Skeletal muscle tissue (tissue), 4 donors: Measurements from ENCODE around the gene TOM1. TPM values are rescaled to one million over a fixed set of nuclear protein-coding genes. Genes with fewer than 3 reads are reported as not detected.

Experiments used
- H3K27ac ChIP-seq: one replicate; pipeline ENCODE4 v1.7.0; 2013; ENCODE audit warnings: mild to moderate bottlenecking, low read depth, low read length, inconsistent platforms
- H3K27me3 ChIP-seq, 3 donors: one replicate each; pipeline ENCODE4 v1.7.0; 2013; ENCODE audit warnings: low read length in 3 of 3; ENCODE audit not compliant: control insufficient read depth in 3 of 3, insufficient read depth in 3 of 3
- H3K36me3 ChIP-seq, 3 donors: one replicate each; pipeline ENCODE4 v1.7.0; 2013; ENCODE audit warnings: low read length in 3 of 3; ENCODE audit not compliant: control insufficient read depth in 3 of 3, insufficient read depth in 3 of 3
- H3K4me1 ChIP-seq, 3 donors: one replicate each; pipeline ENCODE4 v1.7.0; 2013; ENCODE audit warnings: low read length in 3 of 3, mild to moderate bottlenecking in 3 of 3; ENCODE audit not compliant: control insufficient read depth in 3 of 3, insufficient read depth in 3 of 3
- H3K4me3 ChIP-seq, 3 donors: one replicate each; pipeline ENCODE4 v1.7.0; 2013; ENCODE audit warnings: low read length in 3 of 3
- H3K9ac ChIP-seq, 3 donors: one replicate each; pipeline ENCODE4 v1.7.0; 2013; ENCODE audit warnings: low read length in 3 of 3, mild to moderate bottlenecking in 3 of 3, moderate library complexity in 2 of 3, low read depth in 1 of 3
- H3K9me3 ChIP-seq, 3 donors: one replicate each; pipeline ENCODE4 v1.7.0; 2013; ENCODE audit warnings: low read length in 3 of 3; ENCODE audit not compliant: control insufficient read depth in 3 of 3
- total RNA-seq: library from RNA; depleted of rRNA; stranded (reverse); fragments of >200 nt; gene quantifications from one replicate; pipeline ENCODE4 v1.2.3, GENCODE V29; 2014
- donor health status: Osteomylitis.

Gene TOM1
- total RNA-seq, 1 donor from 2014 or later = 14.1 TPM

DNA sequence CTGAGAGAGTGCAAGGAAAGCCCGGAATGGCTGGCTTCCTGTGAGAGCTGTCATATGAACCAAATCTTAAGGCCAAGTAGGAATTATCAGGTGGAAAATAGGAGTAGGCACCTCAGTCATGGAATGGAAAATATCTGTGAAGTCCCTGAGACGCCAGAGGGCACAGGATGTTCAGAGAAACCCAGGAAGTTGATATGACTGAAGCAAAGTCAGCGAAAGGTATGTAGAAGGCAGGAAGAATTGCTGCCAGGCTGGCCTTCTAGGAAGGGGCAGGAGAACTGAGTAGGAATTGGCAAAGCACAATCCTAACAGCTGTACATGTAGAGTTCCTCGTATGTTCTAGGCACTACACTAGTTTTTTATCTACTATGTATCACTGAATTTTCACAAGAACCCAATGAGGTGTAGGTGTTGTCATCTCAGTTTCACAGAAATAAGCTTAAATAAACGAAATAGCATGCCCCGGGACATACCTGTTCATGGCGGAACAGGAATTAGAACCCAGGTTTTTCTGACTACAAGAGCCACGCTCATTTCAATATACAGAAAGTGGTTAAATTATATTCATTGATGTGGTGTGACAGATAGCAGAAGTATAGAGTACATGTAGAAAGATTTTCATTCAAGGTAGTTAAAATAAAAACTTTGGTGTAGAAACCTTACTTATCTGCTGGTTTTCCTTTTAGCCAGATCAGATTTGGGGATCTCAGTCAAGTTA is 25.4 kb upstream of the TOM1 start:
- Histone ChIP-seq H3K36me3 (peaks cover 4 to 19% (median 15%) of the 10 kb centered on the region in 3 donors), H3K4me3 (no peak overlapping the region), H3K9ac (no peak overlapping the region), H3K4me1 (peaks cover 11 to 21% (median 14%) of the 10 kb centered on the region in 3 donors), H3K27ac (peak overlapping the region; percentile 9), H3K9me3 (no peaks in the 10 kb centered on the region), H3K27me3 (no peaks in the 10 kb centered on the region)

DNA sequence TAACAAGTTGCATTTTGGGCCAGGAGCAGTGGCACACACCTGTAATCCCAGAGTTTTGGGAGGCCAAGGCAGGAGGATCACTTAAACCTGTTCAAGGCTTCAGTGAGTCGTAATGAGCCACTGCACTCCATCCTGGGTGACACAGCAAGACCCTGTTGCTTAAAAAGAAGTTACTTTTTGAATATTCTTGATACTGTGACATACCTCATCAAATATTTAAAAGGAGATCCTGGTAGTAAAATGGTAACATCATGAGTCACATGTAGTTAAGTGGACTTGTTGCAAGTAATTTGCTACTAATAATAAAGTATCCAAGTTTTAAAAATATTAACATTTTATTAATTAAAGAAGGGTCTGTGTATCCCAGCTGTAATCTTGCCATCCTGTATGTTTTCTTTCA is 24.1 kb upstream of the TOM1 start:
- Histone ChIP-seq H3K27me3 (no peaks in the 10 kb centered on the region), H3K9ac (no peak overlapping the region)

DNA sequence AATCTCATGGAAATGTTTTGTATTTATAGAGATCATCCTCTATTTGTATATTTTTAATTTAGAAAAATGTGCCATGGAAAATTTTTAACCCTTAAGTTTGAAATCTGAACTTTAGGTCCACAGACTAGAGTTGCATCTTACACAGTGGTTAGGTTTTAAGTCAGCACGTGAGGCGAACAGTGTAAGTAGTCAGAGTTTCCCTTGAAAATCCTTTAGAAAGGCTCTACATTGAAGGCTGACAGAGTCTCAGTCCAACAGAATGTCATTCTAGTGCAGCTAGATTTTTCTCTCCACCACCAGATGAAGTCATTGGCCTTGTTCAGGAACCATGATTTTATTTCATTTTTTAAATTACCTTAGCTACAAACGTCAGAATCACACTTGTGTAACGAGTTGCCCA is 23.7 kb upstream of the TOM1 start:
- no peak overlapping the region for H3K4me3 ChIP-seq
- H3K27me3 ChIP-seq = no peaks in the 10 kb centered on the region
- peaks cover 0 to 12% (median 9%) of the 10 kb centered on the region in 3 donors for H3K36me3 ChIP-seq
- no peak overlapping the region for H3K27ac ChIP-seq
- H3K9me3 ChIP-seq = no peaks in the 10 kb centered on the region
- peaks cover 11 to 21% (median 14%) of the 10 kb centered on the region in 3 donors for H3K4me1 ChIP-seq
- H3K9ac ChIP-seq = no peak overlapping the region

More for the DNA sequence above, 24.1 kb upstream of the TOM1 start:
- H3K36me3 ChIP-seq = peaks cover 0 to 12% (median 8%) of the 10 kb centered on the region in 3 donors
- no peak overlapping the region for H3K4me3 ChIP-seq
- H3K27ac ChIP-seq = no peak overlapping the region
- no peaks in the 10 kb centered on the region for H3K9me3 ChIP-seq
- H3K4me1 ChIP-seq = peaks cover 11 to 21% (median 14%) of the 10 kb centered on the region in 3 donors

- peaks cover 32 to 65% (median 53%) of the 10 kb centered on the region in 3 donors for H3K36me3 ChIP-seq
- no peak overlapping the region for H3K27ac ChIP-seq
- no peaks in the 10 kb centered on the region for H3K27me3 ChIP-seq
- H3K4me1 ChIP-seq = no peaks in the 10 kb centered on the region
- no peak overlapping the region for H3K4me3 ChIP-seq
- no peaks in the 10 kb centered on the region for H3K9me3 ChIP-seq
- H3K9ac ChIP-seq = no peak overlapping the region
Measured at GRCh38 chr22:35288116-35288515, 11.6 kb upstream of the TOM1 start.

GRCh38 chr22:35292786-35293185 is 6.9 kb upstream of the TOM1 start:
- Histone ChIP-seq H3K4me3 (no peak overlapping the region), H3K27ac (no peak overlapping the region), H3K9ac (no peak overlapping the region), H3K9me3 (no peaks in the 10 kb centered on the region), H3K4me1 (no peaks in the 10 kb centered on the region), H3K27me3 (no peaks in the 10 kb centered on the region), H3K36me3 (peaks cover 37 to 51% (median 47%) of the 10 kb centered on the region in 3 donors)

- H3K9me3 ChIP-seq = no peaks in the 10 kb centered on the region
- no peak overlapping the region for H3K4me3 ChIP-seq
- peaks cover 7 to 16% (median 9%) of the 10 kb centered on the region in 3 donors for H3K4me1 ChIP-seq
- no peaks in the 10 kb centered on the region for H3K27me3 ChIP-seq
- H3K27ac ChIP-seq = no peak overlapping the region
- H3K9ac ChIP-seq = no peak overlapping the region
- H3K36me3 ChIP-seq = peaks cover 20 to 30% (median 28%) of the 10 kb centered on the region in 3 donors
Measured at GRCh38 chr22:35296051-35296450, 3.6 kb upstream of the TOM1 start.

GRCh38 chr22:35299217-35299672 is 449 bp upstream of the TOM1 start:
- H3K36me3 ChIP-seq = peaks cover 2 to 17% (median 2%) of the 10 kb centered on the region in 3 donors
- H3K27ac ChIP-seq = peak overlapping the region; percentile 98
- peak overlapping the region; percentile 78 to 93 (median 93) for H3K4me3 ChIP-seq
- peaks cover 17 to 38% (median 26%) of the 10 kb centered on the region in 3 donors for H3K4me1 ChIP-seq
- no peaks in the 10 kb centered on the region for H3K9me3 ChIP-seq
- H3K9ac ChIP-seq = peak overlapping the region; percentile 81 to 97 (median 95)
- H3K27me3 ChIP-seq = no peaks in the 10 kb centered on the region

DNA sequence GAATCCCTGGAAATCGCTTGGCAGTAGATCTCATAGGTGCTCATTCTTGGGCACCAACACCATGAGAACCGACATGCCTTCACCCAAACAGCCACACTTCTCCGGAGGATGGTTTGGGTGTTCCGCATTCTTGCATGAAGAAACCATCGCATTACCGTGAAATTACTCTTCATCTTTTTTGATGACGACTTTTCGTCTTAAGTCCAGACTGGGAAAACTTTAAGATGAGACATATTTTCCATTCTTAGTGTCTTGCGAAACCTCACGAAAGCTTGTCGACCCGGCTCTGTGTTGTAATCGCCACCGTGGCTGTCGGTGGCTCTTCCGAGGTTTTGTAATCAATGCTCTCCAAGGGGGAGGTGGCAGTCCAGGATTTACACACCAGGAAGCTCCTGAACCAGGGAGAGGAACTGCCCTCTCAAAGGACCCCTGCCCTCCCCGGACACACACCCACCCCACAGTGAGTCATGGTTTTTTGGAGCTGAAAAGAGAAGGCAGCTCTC is 1.7 kb downstream of the TOM1 start:
- Histone ChIP-seq H3K27me3 (no peaks in the 10 kb centered on the region), H3K36me3 (peaks cover 0 to 10% (median 4%) of the 10 kb centered on the region in 3 donors), H3K9me3 (no peaks in the 10 kb centered on the region), H3K4me3 (peak overlapping the region; percentile 56 to 93 (median 89)), H3K27ac (peak overlapping the region; percentile 98), H3K9ac (peak overlapping the region; percentile 59 to 95 (median 64)), H3K4me1 (peaks cover 32 to 54% (median 40%) of the 10 kb centered on the region in 3 donors)

DNA sequence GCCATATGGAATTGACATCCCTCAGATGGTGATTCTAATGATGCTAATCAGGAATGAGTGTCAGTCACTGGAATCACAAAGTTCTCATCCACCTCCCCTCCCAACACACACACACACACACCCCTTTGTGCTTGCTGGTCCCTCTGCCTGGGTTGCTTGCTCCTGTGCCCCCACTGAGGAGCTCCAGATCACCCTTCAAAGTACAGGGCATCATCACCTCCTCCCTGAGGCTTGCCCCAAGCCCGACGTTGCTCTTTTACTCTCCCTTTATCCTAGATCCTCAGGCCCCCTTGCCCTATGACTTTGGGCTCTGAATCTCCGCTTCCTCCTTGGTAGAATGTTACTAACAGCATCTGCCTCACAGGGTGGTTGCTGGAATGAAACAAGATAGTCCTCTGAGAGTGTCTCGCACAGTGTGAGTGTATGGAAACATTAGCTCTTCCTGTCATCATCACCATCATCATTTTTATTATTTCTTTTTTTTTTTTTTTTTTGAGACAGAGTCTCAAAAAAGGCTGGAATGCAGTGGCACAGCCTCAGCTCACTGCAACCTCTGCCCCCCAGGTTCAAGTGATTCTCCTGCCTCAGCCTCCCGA is 3.4 kb downstream of the TOM1 start:
- Histone ChIP-seq H3K27ac (peak overlapping the region; percentile 98), H3K9ac (peak overlapping the region in 1 of 3 donors; percentile 16), H3K9me3 (no peaks in the 10 kb centered on the region), H3K4me3 (peak overlapping the region in 1 of 3 donors; percentile 10), H3K36me3 (peaks cover 0 to 10% (median 4%) of the 10 kb centered on the region in 3 donors), H3K27me3 (no peaks in the 10 kb centered on the region), H3K4me1 (peaks cover 46 to 70% (median 56%) of the 10 kb centered on the region in 3 donors)
